ENCODE data around the gene NCAPH2.

Gene NCAPH2

GRCh38 chr22:50545522-50546325 lies 37.7 kb downstream of the NCAPH2 start, which contains the start of gene KLHDC7B:
TSS of gene KLHDC7B (plus strand) at chr22:50545899. CDS start at chr22:50546244, 345 bp downstream.
- DNase-seq (ENCODE audit: insufficient read length, low spot score): no peak
- no peak for FAIRE-seq

- FAIRE-seq (no peak), DNase-seq (ENCODE audit: insufficient read length, low spot score) (no peak)
These were observed 38.6 kb downstream of the NCAPH2 start for GRCh38 chr22:50546326-50547262.

DNA sequence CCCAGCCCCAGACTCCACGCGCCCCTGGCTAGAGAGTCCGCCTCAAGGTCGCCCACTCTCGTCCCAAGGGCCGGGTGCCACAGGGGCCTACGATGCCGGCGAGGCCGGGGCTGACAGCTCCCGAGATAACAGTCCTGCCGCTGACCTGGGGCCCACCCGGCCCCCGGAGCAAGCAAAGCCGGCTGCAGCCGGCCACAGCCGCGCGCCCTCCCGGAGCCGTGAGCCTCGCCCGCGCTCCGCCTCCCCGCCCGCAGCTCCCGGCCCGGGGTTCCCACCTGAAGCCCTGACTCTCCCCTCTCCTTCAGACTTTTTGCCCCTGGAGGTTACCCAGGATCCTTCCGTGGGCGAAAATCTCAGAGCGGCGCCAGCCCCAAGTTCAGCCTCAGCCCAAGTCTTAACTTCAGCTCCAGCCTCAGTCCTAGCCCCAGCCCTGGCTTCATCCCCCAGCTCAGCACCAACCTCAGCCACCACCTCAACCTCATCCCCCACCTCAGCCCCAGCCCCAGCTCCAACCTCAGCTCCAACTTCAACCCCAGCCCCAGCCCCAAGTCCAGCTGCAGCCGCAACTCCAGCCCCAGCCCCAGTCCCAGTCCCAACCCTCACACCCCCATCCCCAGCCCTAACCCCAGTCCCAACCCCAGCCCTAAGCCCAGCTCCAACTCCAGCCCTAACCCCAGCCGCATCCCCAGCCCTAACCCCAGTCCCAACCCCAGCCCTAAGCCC lies 39.4 kb downstream of the NCAPH2 start:
- DNase-seq (ENCODE audit: insufficient read length, low spot score): no peak
- FAIRE-seq: no peak

GRCh38 chr22:50548040-50548920 lies 40.3 kb downstream of the NCAPH2 start:
- FAIRE-seq: no peak
- DNase-seq (ENCODE audit: insufficient read length, low spot score): no peak

DNA sequence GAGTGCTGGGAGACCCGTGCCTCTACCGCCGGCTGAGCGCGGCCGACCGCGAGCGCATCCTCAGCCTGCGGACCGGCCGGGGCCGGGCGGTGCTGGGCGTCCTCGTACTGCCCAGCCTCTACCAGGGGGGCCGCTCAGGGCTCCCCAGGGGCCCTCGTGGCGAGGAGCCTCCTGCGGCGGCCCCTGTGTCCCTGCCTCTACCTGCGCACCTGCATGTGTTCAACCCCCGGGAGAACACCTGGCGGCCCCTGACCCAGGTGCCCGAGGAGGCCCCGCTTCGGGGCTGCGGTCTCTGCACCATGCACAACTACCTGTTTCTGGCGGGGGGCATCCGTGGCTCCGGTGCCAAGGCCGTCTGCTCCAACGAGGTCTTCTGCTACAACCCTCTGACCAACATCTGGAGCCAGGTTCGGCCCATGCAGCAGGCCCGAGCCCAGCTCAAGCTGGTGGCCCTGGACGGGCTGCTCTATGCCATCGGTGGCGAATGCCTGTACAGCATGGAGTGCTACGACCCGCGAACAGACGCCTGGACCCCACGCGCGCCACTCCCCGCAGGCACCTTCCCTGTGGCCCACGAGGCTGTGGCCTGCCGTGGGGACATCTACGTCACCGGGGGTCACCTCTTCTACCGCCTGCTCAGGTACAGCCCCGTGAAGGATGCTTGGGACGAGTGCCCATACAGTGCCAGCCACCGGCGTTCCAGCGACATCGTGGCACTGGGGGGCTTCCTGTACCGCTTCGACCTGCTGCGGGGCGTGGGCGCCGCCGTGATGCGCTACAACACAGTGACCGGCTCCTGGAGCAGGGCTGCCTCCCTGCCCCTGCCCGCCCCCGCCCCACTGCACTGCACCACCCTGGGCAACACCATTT lies 41.1 kb downstream of the NCAPH2 start:
- FAIRE-seq: no peak

DNA sequence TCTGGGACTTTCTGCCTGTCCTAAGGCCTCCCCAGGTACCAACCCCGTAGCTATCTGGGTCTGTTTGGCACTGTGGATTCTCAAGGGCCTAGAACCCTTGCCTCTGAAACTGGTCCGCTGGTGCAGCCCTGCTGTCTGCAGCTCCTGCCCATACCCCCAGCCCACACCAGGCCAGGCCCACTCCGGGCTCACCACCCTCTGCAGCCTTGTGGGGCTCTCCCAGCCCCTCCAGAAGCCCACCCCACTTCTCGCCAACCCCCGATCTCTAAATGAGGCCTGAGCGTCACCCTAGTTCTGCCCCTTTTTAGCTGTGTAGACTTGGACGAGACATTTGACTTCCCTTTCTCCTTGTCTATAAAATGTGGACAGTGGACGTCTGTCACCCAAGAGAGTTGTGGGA lies 42.4 kb downstream of the NCAPH2 start:
- DNase-seq (ENCODE audit: insufficient read length, low spot score): no peak
- no peak for FAIRE-seq

More for the DNA sequence above, 41.1 kb downstream of the NCAPH2 start:
- no peak for DNase-seq (ENCODE audit: insufficient read length, low spot score)

- DNase-seq (ENCODE audit: insufficient read length, low spot score): no peak
- FAIRE-seq: no peak
These were observed 43.2 kb downstream of the NCAPH2 start for GRCh38 chr22:50551160-50551752.

DNA sequence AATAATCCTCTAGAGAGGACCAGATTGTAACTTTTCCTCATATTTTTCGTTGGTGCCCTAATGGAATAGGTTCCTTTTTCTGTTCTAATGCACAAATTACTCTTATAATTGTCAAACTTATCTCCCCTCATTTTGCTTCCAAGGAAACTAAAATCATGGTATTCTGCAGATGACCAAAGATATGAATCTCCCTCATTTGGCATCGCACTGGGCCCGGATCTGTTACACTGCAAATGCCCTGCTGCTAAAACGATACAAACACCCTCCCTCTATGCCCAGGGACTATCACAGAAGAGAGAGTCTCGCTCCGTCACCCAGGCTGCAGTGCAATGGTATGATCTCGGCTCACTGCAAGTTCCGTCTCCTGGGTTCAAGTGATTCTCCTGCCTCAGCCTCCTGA lies 45.3 kb downstream of the NCAPH2 start:
- no peak for FAIRE-seq
- DNase-seq (ENCODE audit: insufficient read length, low spot score): no peak

DNA sequence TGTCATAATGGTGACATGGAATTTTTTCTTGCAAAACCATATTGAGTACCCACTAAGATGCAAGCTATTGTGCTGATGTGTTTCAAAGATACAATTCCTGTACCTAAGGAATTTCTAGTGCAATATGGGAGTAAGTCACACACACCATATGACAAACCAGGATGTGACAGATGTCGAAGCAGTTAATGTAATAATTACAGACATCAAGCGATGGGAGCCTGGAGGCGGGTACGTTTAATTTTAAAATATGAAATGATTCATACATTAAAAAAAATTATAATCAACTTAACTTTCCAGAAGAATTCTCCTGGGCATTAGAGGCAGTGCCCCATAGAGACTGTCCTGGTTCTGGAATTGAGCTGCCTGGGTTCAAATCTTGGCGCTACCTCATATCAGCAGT lies 48.7 kb downstream of the NCAPH2 start:
- FAIRE-seq: no peak

DNA sequence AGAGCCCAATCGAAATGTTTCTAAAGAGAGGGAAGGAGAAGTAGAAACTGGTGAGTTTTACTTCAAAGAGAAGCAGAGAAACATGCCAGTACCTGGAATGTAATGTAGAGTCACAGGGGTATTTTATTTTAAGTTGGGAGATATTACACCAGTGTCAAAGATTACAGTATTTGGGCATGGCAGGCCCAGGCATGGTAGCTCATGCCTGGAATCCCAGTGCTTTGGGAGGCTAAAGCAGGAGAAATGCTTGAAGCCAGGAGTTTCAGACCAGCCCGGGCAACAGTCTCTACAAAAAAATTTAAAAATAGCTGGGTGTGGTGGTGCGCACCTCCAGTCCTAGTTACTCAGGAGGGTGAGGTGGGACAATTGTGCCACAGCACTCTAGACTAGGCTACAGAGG lies 52.0 kb downstream of the NCAPH2 start:
- DNase-seq (ENCODE audit: insufficient read length, low spot score) (no peak), FAIRE-seq (no peak)

More for the DNA sequence above, 48.7 kb downstream of the NCAPH2 start:
- DNase-seq (ENCODE audit: insufficient read length, low spot score): no peak

DNA sequence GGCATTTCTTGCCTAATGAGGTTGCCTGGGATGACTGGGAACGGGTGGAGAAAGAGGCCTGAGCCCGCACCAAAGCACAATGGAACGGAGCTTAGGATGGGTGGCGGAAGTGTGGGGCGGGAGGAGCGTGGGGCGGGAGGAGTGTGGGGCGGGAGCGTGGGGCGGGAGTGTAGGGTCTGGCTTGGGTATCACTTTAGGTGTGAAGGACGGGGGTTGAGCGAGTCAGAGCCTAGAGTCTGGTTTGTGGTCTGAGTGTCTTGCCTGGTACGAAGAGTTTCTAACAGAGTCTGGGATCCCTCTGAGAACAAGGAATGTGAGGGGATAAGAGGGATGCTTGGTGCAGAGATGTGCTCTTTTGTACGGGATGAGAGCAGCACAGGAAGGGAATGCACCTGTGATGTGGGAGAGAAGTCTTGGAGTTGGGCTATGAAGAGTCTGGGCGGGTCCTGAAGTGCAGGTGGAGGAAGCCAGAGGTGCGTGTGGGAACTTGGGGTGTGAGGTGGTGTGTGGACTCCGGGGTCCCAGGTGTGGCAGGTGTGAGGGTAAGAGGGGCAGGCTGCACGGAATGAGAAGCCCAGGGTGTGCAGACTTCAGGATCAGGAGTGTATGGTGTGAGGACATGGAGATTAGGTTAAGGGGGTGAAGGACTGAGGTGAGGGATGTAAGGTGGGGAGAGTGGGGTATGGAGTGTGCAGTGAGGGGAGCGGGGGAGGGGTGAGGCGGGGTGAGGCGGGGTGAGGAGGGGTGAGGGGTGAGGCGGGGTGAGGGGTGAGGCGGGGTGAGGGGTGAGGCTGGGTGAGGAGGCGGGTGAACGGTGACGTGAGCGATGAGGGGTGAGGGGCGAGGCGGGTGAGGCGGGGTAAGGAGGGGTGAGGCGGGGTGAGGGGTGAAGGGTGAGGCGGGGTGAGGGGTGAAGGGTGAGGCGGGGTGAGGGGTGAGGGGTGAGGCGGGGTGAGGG lies 53.7 kb downstream of the NCAPH2 start:
- DNase-seq (ENCODE audit: insufficient read length, low spot score) (no peak), FAIRE-seq (no peak)

- DNase-seq (ENCODE audit: insufficient read length, low spot score) (peak; percentile 92), FAIRE-seq (peak; percentile 60)
These were observed 54.7 kb downstream of the NCAPH2 start, which contains the start of gene SYCE3 for GRCh38 chr22:50562523-50563412. TSS of gene SYCE3 (minus strand) at chr22:50562919. CDS start at chr22:50556405, 6,514 bp downstream.

DNA sequence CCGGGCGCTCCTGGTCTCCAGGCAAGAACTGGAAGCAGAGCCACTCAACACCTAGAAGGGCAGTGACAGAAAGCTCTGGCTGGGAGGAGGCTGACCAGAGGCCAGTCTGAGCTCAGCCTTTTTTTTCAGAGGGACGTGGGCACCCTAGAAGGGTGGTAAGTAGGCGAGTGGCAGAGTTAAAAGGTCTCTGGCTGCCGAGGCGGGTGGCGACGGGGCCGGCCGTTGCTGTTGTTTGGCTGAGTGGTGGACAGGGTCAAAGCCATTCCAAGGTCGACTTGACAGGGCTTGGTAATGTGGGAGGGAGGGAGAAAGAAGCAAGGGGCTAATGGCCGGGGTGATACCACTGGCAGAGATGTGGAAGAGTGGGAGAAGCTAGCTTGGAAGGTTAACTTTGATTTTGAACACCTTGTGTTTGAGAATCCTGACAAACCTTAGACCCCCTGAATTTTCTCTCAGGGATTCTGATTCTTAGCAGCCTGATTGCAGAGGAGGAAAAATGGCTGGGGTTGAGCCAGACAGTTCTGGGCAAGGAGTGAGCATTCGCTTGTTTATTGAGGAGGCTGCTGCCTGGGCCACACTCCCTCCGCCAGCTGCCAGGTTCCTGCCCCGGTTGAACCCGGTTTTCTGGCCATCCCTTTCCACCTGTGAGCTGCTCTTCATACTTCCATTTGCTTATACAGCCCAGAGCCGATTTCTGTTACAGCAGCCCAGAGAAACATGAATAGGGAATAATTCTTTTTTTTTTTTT lies 55.6 kb downstream of the NCAPH2 start:
- FAIRE-seq: no peak

DNA sequence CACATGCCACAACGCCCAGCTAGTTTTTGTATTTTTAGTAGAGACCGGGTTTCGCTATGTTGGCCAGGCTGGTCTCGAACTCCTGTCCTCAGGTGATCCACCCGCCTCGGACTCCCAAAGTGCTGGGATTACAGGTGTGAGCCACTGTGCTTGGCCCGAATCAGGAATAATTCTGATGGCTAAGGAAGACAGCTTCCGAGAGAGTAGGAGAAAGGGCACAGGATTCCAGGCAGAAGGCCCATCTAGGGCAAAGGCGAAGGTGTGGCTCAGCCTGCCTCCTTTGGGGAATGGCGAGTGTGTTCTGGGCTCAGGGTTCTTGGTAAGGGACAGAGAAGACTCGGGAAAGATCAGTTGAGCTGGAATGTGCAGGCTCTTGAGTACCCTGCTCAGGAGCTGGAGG lies 56.3 kb downstream of the NCAPH2 start:
- FAIRE-seq (no peak), DNase-seq (ENCODE audit: insufficient read length, low spot score) (no peak)

More for the DNA sequence above, 55.6 kb downstream of the NCAPH2 start:
- DNase-seq (ENCODE audit: insufficient read length, low spot score): no peak

DNA sequence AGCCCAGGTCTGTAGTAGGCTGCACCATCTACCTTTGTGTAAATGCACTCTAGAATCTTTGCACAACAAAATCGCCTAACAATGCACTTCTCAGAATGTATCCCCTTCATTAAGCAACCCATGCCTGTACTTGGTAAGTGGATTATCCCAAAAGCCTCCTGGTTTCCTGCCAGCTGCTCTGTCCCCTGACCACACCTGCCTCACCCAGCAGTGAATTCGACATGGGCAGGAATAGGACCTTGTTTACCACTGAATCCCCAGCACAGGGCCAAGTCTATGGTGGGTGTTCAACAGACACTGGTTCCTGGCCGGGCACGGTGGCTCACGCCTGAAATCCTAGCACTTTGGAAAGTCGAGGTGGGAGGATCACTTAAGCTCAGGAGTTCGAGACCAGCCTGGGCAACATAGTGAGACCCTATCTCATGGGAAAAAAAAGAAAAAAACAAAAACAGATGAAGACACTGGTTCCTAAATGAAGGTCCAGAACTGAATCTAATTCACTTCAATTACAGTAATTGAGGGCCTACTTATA lies 59.8 kb downstream of the NCAPH2 start:
- DNase-seq (ENCODE audit: insufficient read length, low spot score): no peak
- no peak for FAIRE-seq

Data from HTR-8/SVneo (cell line).